ENCODE results near the gene CCDC179. TPM values are rescaled to one million over a fixed set of nuclear protein-coding genes. Genes with fewer than 3 reads are reported as not detected.

The CCDC179 gene
- polyA plus RNA-seq, 2 of the 4 experiments (the other 2 are of a cell fraction), result not detected

DNA sequence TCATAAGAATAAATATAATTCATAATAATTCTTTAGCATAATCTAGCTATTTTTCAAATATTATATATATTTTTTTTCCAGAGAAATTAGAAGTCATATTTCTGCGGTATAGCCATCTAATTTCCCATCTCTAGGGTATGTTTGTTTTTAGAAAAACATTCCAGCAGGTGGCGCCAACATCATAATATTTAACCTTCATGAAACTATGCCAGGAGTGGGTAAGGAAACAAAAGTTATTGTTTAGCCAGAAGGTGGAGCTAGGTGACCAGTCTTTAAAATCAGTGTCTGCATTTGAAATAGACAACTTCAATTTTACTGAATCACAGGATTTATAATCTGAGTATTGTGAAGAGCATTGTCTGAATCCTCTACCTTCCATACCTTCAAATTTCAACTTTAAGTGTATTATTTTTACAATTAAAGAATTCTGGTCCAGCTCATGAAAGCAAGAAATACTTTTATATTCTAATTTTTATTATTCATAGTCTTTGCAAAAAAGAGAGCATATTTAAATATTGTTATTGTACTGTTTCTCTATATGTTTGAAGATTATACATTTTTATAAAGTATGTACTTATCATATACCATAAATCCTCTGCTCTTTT is 15.7 kb upstream of the CCDC179 start:
- Histone ChIP-seq H3K9me3 (no peaks in the 10 kb centered on the region), H3K27ac (no peak overlapping the region), H3K4me2 (no peak overlapping the region), H3K4me3 (no peak overlapping the region), H3K4me1 (no peaks in the 10 kb centered on the region)
- POLR2A ChIA-PET, result no interaction called here
- peak; percentile 56 to 84 for DNase-seq (ENCODE audit: low read depth in 1 of 2, low spot score in 1 of 2)
- CTCF ChIA-PET, result interaction anchor here (0.6 to 2.1 kb wide), 11 partner anchors 9 to 324 kb away, joined by 3 to 9 read pairs (median 4); partner anchors contain the start of gene CCDC179
- peak; percentile 88 to 95 for ATAC-seq
- TF ChIP-seq, protein P1, sequence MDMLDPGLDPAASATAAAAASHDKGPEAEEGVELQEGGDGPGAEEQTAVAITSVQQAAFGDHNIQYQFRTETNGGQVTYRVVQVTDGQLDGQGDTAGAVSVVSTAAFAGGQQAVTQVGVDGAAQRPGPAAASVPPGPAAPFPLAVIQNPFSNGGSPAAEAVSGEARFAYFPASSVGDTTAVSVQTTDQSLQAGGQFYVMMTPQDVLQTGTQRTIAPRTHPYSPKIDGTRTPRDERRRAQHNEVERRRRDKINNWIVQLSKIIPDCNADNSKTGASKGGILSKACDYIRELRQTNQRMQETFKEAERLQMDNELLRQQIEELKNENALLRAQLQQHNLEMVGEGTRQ (IDR thresholded peaks at IDR 0.05), result no peak
- TF ChIP-seq, protein P2, sequence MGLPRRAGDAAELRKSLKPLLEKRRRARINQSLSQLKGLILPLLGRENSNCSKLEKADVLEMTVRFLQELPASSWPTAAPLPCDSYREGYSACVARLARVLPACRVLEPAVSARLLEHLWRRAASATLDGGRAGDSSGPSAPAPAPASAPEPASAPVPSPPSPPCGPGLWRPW (IDR thresholded peaks at IDR 0.05), result no peak
- TF ChIP-seq RARB (CRISPR knock-in tag; IDR thresholded peaks at IDR 0.05), result no peak
- no peak for TF ChIP-seq NR3C1 (IDR thresholded peaks at IDR 0.05)
- peak; percentile 70 for TF ChIP-seq SMC3 (IDR thresholded peaks at IDR 0.05)
- peak; percentile 84 to 88 for TF ChIP-seq RAD21 (conservative IDR thresholded peaks at IDR 0.05 in 1 of 2, IDR thresholded peaks at IDR 0.05 in 1 of 2)
- TF ChIP-seq, protein P3, sequence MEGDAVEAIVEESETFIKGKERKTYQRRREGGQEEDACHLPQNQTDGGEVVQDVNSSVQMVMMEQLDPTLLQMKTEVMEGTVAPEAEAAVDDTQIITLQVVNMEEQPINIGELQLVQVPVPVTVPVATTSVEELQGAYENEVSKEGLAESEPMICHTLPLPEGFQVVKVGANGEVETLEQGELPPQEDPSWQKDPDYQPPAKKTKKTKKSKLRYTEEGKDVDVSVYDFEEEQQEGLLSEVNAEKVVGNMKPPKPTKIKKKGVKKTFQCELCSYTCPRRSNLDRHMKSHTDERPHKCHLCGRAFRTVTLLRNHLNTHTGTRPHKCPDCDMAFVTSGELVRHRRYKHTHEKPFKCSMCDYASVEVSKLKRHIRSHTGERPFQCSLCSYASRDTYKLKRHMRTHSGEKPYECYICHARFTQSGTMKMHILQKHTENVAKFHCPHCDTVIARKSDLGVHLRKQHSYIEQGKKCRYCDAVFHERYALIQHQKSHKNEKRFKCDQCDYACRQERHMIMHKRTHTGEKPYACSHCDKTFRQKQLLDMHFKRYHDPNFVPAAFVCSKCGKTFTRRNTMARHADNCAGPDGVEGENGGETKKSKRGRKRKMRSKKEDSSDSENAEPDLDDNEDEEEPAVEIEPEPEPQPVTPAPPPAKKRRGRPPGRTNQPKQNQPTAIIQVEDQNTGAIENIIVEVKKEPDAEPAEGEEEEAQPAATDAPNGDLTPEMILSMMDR (IDR thresholded peaks at IDR 0.05), result peak; percentile 95
- peak; percentile 83 for FAIRE-seq
- 5% methylated on average over 2 of the region's 2 CpGs for WGBS (ENCODE audit: missing lambda C conversion rate)

DNA sequence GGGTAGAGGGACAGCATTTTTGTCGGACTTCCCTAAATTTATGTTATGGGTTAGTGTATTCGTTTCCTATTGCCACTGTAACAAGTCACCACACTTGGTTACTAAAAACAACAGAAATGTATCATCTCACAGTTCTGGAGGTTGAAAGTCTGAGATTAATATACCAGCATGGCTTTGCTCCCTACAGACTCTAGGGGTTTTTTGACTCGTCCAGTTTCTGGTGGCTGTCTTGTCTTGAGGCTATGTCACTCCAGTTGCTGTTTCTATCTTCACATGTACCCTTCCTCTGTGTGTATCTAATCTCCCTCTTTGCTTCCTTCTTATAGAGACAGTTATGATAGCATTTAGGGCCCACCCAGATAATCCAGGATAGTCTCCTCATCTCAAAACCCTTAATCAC is 9.1 kb upstream of the CCDC179 start:
- Histone ChIP-seq H3K4me1 (no peaks in the 10 kb centered on the region), H3K4me2 (no peak overlapping the region), H3K27ac (no peak overlapping the region), H3K4me3 (no peak overlapping the region), H3K9me3 (no peaks in the 10 kb centered on the region)
- ChIA-PET POLR2A (no interaction called here), CTCF (no interaction called here)
- 9% methylated on average over 3 of the region's 3 CpGs for WGBS (ENCODE audit: missing lambda C conversion rate)
- no peak for TF ChIP-seq BHLHE40 (IDR thresholded peaks at IDR 0.05; ENCODE audit: low read depth, low read length)
- no peak for TF ChIP-seq PHF8 (IDR thresholded peaks at IDR 0.05; ENCODE audit: borderline replicate concordance, low read depth)
- TF ChIP-seq HOXB5 (CRISPR knock-in tag; IDR thresholded peaks at IDR 0.05), result no peak
- TF ChIP-seq NFE2L2 (conservative IDR thresholded peaks at IDR 0.05; ENCODE audit: low read length), result no peak
- no peak for TF ChIP-seq CBX2 (IDR thresholded peaks at IDR 0.05; ENCODE audit: borderline replicate concordance, low read depth)
- no peak for TF ChIP-seq POLR2A (IDR thresholded peaks at IDR 0.05; ENCODE audit: low read length)
- no peak for TF ChIP-seq HEYL (CRISPR knock-in tag; IDR thresholded peaks at IDR 0.05)
- FAIRE-seq, result no peak
- no peak for ATAC-seq
- DNase-seq (ENCODE audit: low read depth in 1 of 2, low spot score in 1 of 2), result no peak

DNA sequence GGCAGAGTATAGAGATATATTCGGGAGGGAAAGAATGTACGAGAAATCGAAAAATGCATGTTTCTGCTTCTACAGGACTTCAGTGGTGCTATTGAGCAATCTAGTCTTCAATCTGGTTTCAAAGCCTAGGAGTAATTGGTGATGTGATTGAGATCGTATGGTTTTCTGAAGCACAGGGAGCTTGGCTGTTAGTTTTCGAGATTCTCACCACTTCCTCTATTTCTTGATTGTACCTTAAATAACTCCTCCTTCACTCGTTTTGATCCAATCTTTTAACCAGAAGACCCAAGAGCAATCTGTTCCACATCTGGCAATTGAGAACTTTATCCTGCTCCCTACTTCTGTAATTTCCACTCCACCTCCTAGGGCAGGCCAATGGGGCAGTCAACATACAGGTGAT is 518 bp downstream of the CCDC179 start:
- no peak overlapping the region for H3K4me3 ChIP-seq
- no peak overlapping the region for H3K4me2 ChIP-seq
- FAIRE-seq, result no peak
- no peaks in the 10 kb centered on the region for H3K9me3 ChIP-seq
- no peaks in the 10 kb centered on the region for H3K4me1 ChIP-seq
- ATAC-seq, result no peak
- 10% methylated on average over 6 of the region's 6 CpGs for WGBS (ENCODE audit: missing lambda C conversion rate)
- DNase-seq (ENCODE audit: low read depth in 1 of 2, low spot score in 1 of 2), result no peak
- ChIA-PET POLR2A (no interaction called here), CTCF (no interaction called here)
- no peak for TF ChIP-seq KDM5A (IDR thresholded peaks at IDR 0.05)
- no peak for TF ChIP-seq MAZ (IDR thresholded peaks at IDR 0.05; ENCODE audit: borderline replicate concordance, low read depth, low read length)
- TF ChIP-seq EHMT2 (IDR thresholded peaks at IDR 0.05; ENCODE audit: low read depth), result no peak
- no peak for TF ChIP-seq POLR2A (IDR thresholded peaks at IDR 0.05; ENCODE audit: low read length)
- no peak for TF ChIP-seq JUN (IDR thresholded peaks at IDR 0.05)
- no peak for TF ChIP-seq EHF (CRISPR knock-in tag; IDR thresholded peaks at IDR 0.05)
- TF ChIP-seq HDAC2 (IDR thresholded peaks at IDR 0.05), result no peak
- no peak overlapping the region for H3K27ac ChIP-seq

Data from A549 (cell line).